WERI-Rb-1 (cell line): Measurements from ENCODE around the gene SLC22A23.
A peak's percentile ranks its signal among the peaks of the same experiment; 100 is the strongest.

Source experiments
- DNase-seq: peaks from one replicate; pipeline ENCODE4 v3.0.0-alpha.2; 2020
- H3K27ac ChIP-seq: fragments of 250-450 bp; sonication (Bioruptor Pico); 2 replicates; pipeline ENCODE4 v1.5.1; 2020; ENCODE audit warnings: mild to moderate bottlenecking, moderate library complexity
- H3K27me3 ChIP-seq: fragments of 250-450 bp; sonication (Bioruptor Pico); 2 replicates; pipeline ENCODE4 v1.5.1; 2021; ENCODE audit warnings: mild to moderate bottlenecking, low read depth, moderate library complexity; ENCODE audit not compliant: insufficient read depth, severe bottlenecking
- H3K36me3 ChIP-seq: fragments of 250-450 bp; sonication (Bioruptor Pico); 2 replicates; pipeline ENCODE4 v1.5.1; 2020; ENCODE audit warnings: mild to moderate bottlenecking, moderate library complexity
- H3K4me3 ChIP-seq: 2 replicates; pipeline ENCODE4 v1.5.1; 2011; ENCODE audit warnings: low read depth, mild to moderate bottlenecking, control low read depth, low read length
- H3K9me3 ChIP-seq: fragments of 250-450 bp; sonication (Bioruptor Pico); 2 replicates; pipeline ENCODE4 v1.5.1; 2021; ENCODE audit warnings: mild to moderate bottlenecking, moderate library complexity; ENCODE audit not compliant: severe bottlenecking
- CTCF ChIP-seq: IDR thresholded peaks from 2 replicates; pipeline ENCODE4 v1.5.1; 2011; ENCODE audit warnings: low read depth, mild to moderate bottlenecking, control low read depth, inconsistent platforms, low read length

SLC22A23 gene

DNA sequence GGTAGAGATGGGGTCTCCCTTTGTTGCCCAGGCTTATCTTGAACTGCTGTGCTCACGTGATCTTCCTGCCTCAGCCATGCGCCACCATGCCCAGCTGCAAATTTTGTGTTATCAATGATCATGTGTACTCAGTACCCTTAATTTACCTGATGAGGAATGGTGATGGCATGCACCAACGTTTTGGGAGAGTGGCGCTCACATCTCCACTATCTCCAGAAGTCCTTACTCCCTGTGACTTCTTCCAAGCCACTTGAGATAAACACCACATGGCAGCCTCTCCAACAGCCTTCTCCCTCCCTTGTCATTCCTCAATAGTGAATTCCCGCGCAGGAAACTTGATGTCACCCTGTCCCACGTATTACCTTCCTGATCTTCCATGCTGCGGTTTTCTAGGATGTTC, 140.0 kb downstream of the SLC22A23 start:
- Histone ChIP-seq H3K9me3 (no peaks in the 10 kb centered on the region), H3K27me3 (no peaks in the 10 kb centered on the region), H3K36me3 (peaks cover 20% of the 10 kb centered on the region), H3K4me3 (no peak overlapping the region), H3K27ac (no peak overlapping the region)
- TF ChIP-seq CTCF: no peak
- DNase-seq: no peak

GRCh38 chr6:3316331-3316730, 140.5 kb downstream of the SLC22A23 start:
- H3K27ac ChIP-seq: no peak overlapping the region
- TF ChIP-seq CTCF: no peak
- no peaks in the 10 kb centered on the region for H3K9me3 ChIP-seq
- peaks cover 20% of the 10 kb centered on the region for H3K36me3 ChIP-seq
- H3K27me3 ChIP-seq: no peaks in the 10 kb centered on the region
- peak; percentile 2 for DNase-seq
- no peak overlapping the region for H3K4me3 ChIP-seq

DNA sequence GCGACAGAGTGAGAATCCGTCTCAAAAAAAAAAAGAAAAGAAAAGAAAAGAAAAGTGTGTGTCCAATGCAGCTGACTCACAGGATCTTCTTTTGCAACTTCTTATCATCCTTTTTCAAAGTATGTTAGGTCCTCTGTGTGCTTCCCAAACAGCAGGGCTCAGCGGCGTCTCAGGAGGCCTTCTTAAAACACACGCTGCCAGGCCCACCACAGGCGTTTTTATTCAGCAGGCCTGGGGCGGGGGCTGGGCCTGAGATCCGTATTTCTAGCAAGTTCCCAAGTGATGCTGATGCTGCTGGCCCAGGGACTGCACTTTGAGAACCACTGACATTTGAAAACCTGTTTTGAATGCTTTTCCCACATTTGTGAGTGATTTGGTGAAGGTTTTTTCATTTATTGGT, 141.0 kb downstream of the SLC22A23 start:
- H3K27me3 ChIP-seq: no peaks in the 10 kb centered on the region
- no peak overlapping the region for H3K4me3 ChIP-seq
- H3K27ac ChIP-seq: no peak overlapping the region
- no peaks in the 10 kb centered on the region for H3K9me3 ChIP-seq
- H3K36me3 ChIP-seq: peaks cover 20% of the 10 kb centered on the region
- no peak for TF ChIP-seq CTCF
- no peak for DNase-seq

GRCh38 chr6:3314621-3315467, 142.0 kb downstream of the SLC22A23 start:
- Histone ChIP-seq H3K27ac (no peak overlapping the region), H3K36me3 (peaks cover 18% of the 10 kb centered on the region), H3K27me3 (no peaks in the 10 kb centered on the region), H3K9me3 (no peaks in the 10 kb centered on the region), H3K4me3 (no peak overlapping the region)
- no peak for TF ChIP-seq CTCF
- DNase-seq: no peak

DNA sequence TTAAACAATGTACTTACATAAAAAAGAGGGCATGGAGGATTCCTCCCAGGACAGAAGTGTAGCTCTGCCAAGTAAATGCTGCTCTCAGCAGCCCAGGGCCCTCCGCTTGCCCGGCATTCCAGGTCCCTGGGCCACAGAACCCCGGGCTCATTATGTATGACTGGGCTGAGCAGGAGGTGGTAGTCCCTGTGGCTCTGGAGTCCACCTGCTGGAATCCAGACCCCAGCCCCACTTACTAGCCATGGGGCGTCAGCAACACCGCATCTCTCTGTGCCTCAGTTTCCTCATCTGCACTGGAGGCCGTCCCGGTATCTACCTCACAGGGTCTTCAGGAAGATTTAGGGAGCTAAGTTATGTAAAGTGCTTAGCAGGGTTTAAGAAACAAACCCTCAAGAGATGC, 142.7 kb downstream of the SLC22A23 start:
- no peak for TF ChIP-seq CTCF
- no peak for DNase-seq
- no peak overlapping the region for H3K4me3 ChIP-seq
- peaks cover 11% of the 10 kb centered on the region for H3K36me3 ChIP-seq
- no peak overlapping the region for H3K27ac ChIP-seq
- H3K27me3 ChIP-seq: no peaks in the 10 kb centered on the region
- no peaks in the 10 kb centered on the region for H3K9me3 ChIP-seq
